ENCODE results near the gene WFDC5.

GRCh38 chr20:45149062-45149461 is 34.1 kb upstream of the WFDC5 start:
- no peak for TF ChIP-seq CTCF (IDR thresholded peaks at IDR 0.05)
- TF ChIP-seq YY1 (IDR thresholded peaks at IDR 0.05; ENCODE audit: low read depth) = no peak
- no peak for TF ChIP-seq EP300 (IDR thresholded peaks at IDR 0.05; ENCODE audit: borderline replicate concordance in 1 of 2, low read depth in 1 of 2, low read length in 1 of 2)
- no peak for TF ChIP-seq POLR2AphosphoS5 (IDR thresholded peaks at IDR 0.05; ENCODE audit: low read depth, low read length)
- TF ChIP-seq CHD2 (IDR thresholded peaks at IDR 0.05; ENCODE audit: low read length, partially characterized antibody) = no peak
- no peak for TF ChIP-seq JUND (IDR thresholded peaks at IDR 0.05)

All from SK-N-SH (cell line).